HG03280 (cell line): ENCODE measurements around the gene ATP23.

Source experiments
- ATAC-seq: cut with Tn5 transposase; IDR thresholded peaks from one replicate; pipeline ENCODE4 v1.9.1; 2021; ENCODE audit warnings: mild to moderate bottlenecking, moderate library complexity; ENCODE audit not compliant: unreplicated experiment

The ATP23 gene

GRCh38 chr12:57966536-57966935 lies 25.2 kb downstream of the ATP23 start:
- no peak for ATAC-seq

DNA sequence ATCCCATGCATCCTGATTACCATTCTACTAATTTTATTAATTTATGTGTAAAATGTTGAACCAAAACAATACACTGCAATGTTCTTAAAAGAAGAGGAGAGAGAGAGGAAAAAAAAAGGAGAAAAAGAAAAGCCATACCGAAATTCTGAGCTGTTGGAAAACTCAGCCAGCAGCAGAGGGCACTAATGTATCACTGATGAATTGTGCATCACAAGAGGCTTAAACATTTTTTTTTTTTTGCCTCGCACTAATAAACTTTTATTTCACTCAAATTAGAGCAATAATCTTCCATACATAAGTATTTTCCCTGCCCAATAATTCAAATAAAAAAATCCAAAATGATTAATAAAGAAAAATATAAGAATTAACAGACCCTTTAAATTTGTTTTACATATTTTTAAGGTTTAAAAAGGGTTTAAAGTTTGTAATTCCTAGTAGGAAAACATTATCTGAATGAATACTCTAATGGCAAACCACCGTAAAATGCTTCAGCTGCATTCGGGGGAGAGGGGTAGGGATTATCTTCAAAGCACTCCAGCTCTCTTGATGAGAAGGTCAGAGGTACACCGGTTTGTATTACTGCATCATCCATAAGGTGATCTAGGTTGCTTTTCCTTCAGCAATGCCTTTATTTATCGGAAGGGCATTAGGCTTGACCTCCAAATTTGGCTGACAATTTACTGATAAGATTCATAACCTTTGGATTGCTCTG lies 41.9 kb downstream of the ATP23 start:
- ATAC-seq: no peak

GRCh38 chr12:57983858-57984505 lies 42.6 kb downstream of the ATP23 start:
- ATAC-seq: no peak

GRCh38 chr12:57984629-57985151 lies 43.3 kb downstream of the ATP23 start:
- no peak for ATAC-seq

DNA sequence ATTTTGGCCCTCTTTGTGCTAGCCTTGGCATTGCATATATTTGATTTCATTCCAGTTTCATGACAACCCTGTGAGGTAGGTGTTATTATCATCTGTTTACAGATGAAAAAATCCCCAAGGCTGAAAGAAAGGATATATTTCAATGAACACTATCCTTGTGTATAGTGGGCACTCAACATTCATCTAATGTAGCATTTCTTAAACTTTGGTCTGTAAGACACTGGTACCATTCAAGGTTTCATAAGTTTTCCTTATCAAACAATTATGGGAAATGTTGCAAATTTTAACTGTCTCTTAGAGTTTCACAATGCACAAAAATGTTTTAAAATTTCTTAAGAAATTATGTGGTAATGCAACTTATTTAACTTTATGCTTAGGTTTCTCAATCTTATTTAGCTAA lies 44.3 kb downstream of the ATP23 start:
- ATAC-seq: no peak

DNA sequence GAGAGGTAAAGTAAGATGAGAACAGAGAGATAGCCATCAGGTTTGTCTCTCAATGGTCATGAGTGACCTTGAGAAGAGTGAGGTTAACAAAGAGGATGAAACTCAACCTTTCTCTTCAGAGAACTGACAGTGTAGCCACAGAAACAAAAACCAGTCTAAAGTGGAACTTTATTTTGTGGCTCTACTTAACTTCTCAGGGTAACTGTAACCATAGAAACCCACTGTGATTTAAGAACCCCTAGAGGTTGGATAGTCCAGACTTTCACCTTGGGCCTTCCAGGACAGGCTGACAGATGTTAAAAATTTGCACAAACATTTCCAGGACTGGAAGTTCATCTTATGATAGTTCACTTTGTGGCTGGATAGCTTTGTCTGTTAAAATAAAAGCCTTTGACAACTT lies 48.5 kb downstream of the ATP23 start:
- ATAC-seq: no peak

DNA sequence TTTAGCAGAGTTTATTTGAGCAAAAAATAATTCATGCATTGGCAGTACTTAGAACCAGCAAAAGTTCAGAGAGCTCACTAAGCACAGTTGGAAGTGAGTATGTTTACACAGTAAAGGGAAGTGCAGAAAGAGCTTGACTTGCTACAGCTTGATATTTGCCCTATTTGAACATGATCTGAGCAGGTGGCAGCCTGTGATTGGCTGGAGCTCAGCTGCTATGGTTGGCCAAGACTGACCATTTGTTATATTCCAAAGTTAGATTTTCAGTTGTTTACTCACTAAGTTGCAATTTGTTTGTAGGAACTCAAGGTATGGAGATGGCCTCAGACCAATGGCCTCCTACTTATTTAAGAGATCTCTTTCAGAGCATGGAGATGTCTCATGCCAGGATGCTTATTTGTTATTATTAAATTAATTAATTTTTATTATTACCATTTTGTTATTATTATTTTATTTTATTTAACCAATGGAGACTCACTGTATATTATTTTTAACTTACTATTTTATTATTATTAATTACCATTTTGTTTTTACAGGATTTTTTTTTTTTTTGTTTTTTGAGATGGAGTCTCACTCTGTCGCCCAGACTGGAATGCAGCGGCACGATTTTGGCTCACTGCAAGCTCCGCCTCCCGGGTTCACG lies 49.0 kb downstream of the ATP23 start:
- no peak for ATAC-seq

GRCh38 chr12:57992001-57992400 lies 50.6 kb downstream of the ATP23 start:
- ATAC-seq: no peak

DNA sequence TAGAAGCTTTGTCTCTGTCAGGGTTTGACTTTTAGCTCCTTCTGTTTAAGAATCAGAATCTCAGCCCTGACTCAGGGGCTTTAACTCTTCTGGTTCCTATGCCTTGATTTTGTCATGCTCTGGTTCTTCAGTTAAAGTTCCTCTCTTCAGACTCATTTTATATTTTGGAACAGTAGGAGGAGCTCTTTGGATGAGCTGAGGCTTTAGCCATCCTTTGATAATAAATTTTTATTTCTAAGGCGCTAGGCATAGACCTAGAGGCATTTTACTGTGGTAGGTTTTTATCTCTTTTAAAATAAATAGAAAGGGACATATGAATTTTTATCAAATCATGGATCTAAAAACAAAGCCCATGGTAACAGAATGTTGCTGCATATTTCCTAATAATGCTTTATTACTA lies 51.7 kb downstream of the ATP23 start:
- ATAC-seq: no peak

DNA sequence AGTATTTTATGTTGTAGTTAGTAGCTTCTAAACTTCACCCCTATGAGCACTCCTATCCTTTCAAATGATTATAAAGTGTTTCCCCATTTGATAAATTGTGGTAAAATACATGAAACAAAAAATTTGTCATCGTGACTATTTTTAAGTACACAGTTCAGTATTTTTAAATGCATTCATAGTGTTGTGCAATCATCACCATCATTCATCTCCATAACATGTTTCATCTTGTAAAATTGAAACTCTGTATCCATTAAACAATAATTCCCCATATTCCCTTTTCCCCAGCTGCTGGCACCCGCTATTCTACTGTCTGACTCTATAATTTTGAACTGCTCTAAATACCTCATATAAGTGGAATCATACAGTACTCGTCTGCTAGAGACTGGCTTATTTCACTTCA lies 52.5 kb downstream of the ATP23 start:
- ATAC-seq: no peak

- no peak for ATAC-seq
Measured at GRCh38 chr12:57996520-57996919, 55.2 kb downstream of the ATP23 start.

GRCh38 chr12:57998251-57998650 lies 56.9 kb downstream of the ATP23 start:
- no peak for ATAC-seq

GRCh38 chr12:58000499-58000898 lies 59.1 kb downstream of the ATP23 start:
- no peak for ATAC-seq

DNA sequence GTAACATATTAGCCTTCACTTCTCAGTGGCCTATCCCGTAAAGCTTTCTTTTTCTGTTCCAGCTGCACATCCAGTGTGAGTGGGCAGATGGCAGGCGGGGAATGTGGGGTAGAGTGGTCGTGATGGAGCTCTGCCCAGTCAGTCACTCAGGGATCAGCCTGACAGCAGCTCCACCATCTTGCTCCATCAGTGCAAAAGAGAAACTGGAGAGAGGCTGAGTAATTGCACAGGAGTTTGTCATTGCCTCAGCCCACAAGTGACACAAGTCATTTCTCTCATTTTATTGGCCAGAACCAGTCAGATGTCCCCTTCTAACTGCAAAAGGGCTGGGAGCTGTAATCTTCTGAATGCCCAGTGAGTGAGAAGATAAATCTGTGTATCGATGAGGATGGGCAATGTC lies 66.5 kb downstream of the ATP23 start:
- ATAC-seq: no peak

- no peak for ATAC-seq
Measured at GRCh38 chr12:58008634-58009033, 67.3 kb downstream of the ATP23 start.
